K562 (cell line): ENCODE measurements around the gene KRT83. TPM values are rescaled to one million over a fixed set of nuclear protein-coding genes. Genes with fewer than 3 reads are reported as not detected.

Source experiments
- ATAC-seq: fragments of 200-7000 bp; cut with Tn5 transposase; 3 replicates; pipeline ENCODE4 v1.9.1; 2020; ENCODE audit warnings: moderate library complexity
- Bru-seq: library from RNA; stranded (reverse); fragments of 400-500 nt; gene quantifications from one replicate; lab custom pipeline; 2021; lab: Mats Ljungman, UMichigan
- BruChase-seq, 2 experiments: library from RNA; stranded (reverse); fragments of 400-500 nt; gene quantifications; one replicate each; lab custom pipeline; 2021; lab: Mats Ljungman, UMichigan
- BruUV-seq: library from RNA; stranded (reverse); fragments of 400-500 nt; replicated peaks from 2 replicates; lab custom pipeline; 2021; lab: Mats Ljungman, UMichigan
- CTCF ChIA-PET: fragments of 300-600 bp; formaldehyde crosslinking; extraction: SDS; loops from one replicate; lab custom pipeline; 2021; ENCODE audit warnings: low intra/inter-chr PET ratio; lab: Yijun Ruan, JAX
- POLR2A ChIA-PET: fragments of 300-600, 350-650 bp; sonication (Branson Sonifier 250); formaldehyde crosslinking; extraction: SDS; loops from one replicate; lab custom pipeline; 2021; ENCODE audit warnings: antibody characterized with exemption, inconsistent platforms; lab: Yijun Ruan, JAX
- DNase-seq, 4 experiments: peaks; one replicate each; pipeline versions ENCODE4 v3.0.0 to v3.0.0-alpha.2; 2011 to 2018; ENCODE audit warnings: low spot score in 3 of 4, mixed read lengths in 3 of 4; ENCODE audit errors: extremely low read depth in 1 of 4
- FAIRE-seq: peaks from 2 replicates; lab custom pipeline; 2011; peaks lifted over from hg19 to GRCh38; lab: Jason Lieb, UNC
- H2AFZ ChIP-seq: 2 replicates; pipeline ENCODE4 v1.6.0; 2011; ENCODE audit warnings: low read depth, low read length, control low read depth, inconsistent platforms
- H3K27ac ChIP-seq: fragments of 200-600 bp; 3 replicates; pipeline ENCODE4 v1.8.0; 2011; ENCODE audit warnings: low read depth, mild to moderate bottlenecking, control low read depth, inconsistent platforms, low read length, moderate library complexity, mixed read lengths; ENCODE audit errors: extremely low read depth
- H3K27me3 ChIP-seq, 2 experiments: fragments of 300-600 bp in 1 of 2; 2 replicates in 1 of 2; 3 replicates in 1 of 2; pipeline versions ENCODE4 v1.6.0 to v1.8.0; 2011; ENCODE audit warnings: inconsistent platforms in 2 of 2, low read length in 2 of 2, mild to moderate bottlenecking in 1 of 2, mixed read lengths in 1 of 2, moderate library complexity in 1 of 2; ENCODE audit not compliant: control insufficient read depth in 2 of 2, insufficient read depth in 2 of 2
- H3K36me3 ChIP-seq: fragments of 300-600 bp; 3 replicates; pipeline ENCODE4 v1.8.0; 2011; ENCODE audit warnings: mild to moderate bottlenecking, low read length, inconsistent platforms; ENCODE audit not compliant: control insufficient read depth, insufficient read depth
- H3K4me1 ChIP-seq, 2 experiments: fragments of 200-600 bp in 1 of 2; replicated peaks in 1 of 2; 2 replicates in 1 of 2; 3 replicates in 1 of 2; pipeline versions ENCODE4 v1.5.1 to v1.8.0; 2011; ENCODE audit warnings: inconsistent platforms in 2 of 2, low read length in 2 of 2, mild to moderate bottlenecking in 1 of 2, mixed read lengths in 1 of 2, moderate library complexity in 1 of 2; ENCODE audit not compliant: control insufficient read depth in 2 of 2, insufficient read depth in 2 of 2
- H3K4me2 ChIP-seq: 2 replicates; pipeline ENCODE4 v1.6.1; 2011; ENCODE audit warnings: low read length, control low read depth, inconsistent platforms, mixed read lengths; ENCODE audit not compliant: insufficient read depth
- H3K4me3 ChIP-seq: fragments of 200-600 bp; sonication (generic), shearing (Covaris generic); 2 replicates; pipeline ENCODE4 v1.5.1; 2016; ENCODE audit warnings: control low read depth, inconsistent platforms
- H3K79me2 ChIP-seq: fragments of 200-600 bp; 3 replicates; pipeline ENCODE4 v1.8.0; 2011; ENCODE audit warnings: low read length, inconsistent platforms; ENCODE audit not compliant: control insufficient read depth, insufficient read depth
- H3K9ac ChIP-seq, 2 experiments: 2 replicates each; pipeline versions ENCODE4 v1.6.0 to v1.6.1; 2011; ENCODE audit warnings: low read depth in 2 of 2, low read length in 2 of 2, control low read depth in 1 of 2, inconsistent platforms in 1 of 2, mild to moderate bottlenecking in 1 of 2, mixed read lengths in 1 of 2; ENCODE audit not compliant: insufficient read depth in 1 of 2
- H3K9me1 ChIP-seq: one replicate; pipeline ENCODE4 v1.6.0; 2011; ENCODE audit warnings: inconsistent platforms, mild to moderate bottlenecking, low read length, moderate library complexity; ENCODE audit not compliant: control insufficient read depth, insufficient read depth
- H3K9me3 ChIP-seq: replicated peaks from 2 replicates; pipeline ENCODE4 v1.5.1; 2011; ENCODE audit warnings: low read depth, low read length, inconsistent platforms; ENCODE audit not compliant: control insufficient read depth, insufficient read depth
- H4K20me1 ChIP-seq: replicated peaks from 2 replicates; pipeline ENCODE4 v1.6.1; 2011; ENCODE audit warnings: low read length, inconsistent platforms, mixed read lengths; ENCODE audit not compliant: control insufficient read depth, insufficient read depth
- BCOR ChIP-seq: fragments of 450-650 bp; IDR thresholded peaks from 2 replicates; pipeline ENCODE4 v1.6.1; 2016
- ZNF165 ChIP-seq: fragments of 250-450 bp; sonication (Bioruptor Pico); IDR thresholded peaks from 2 replicates; pipeline ENCODE4 v1.4.0; 2020; ENCODE audit warnings: borderline replicate concordance
- WGBS: fragments of 100-300 bp; shearing (Covaris generic); methylation state at CpG from one replicate; pipeline ENCODE4 v1.1.6; 2016; ENCODE audit warnings: low coverage, mixed read lengths; ENCODE audit not compliant: insufficient coverage; ENCODE audit errors: missing lambda C conversion rate; 5-methylcytosine and 5-hydroxymethylcytosine counted together
- in situ Hi-C: fragments of 300-500 bp; cut with MboI; formaldehyde crosslinking; loops from 4 replicates; pipeline ENCODE4 v1.15.0; 2018; ENCODE audit warnings: inconsistent platforms, mixed read lengths
- intact Hi-C: fragments of 100-400 bp; cut with micrococcal nuclease; formaldehyde crosslinking; loops from 2 replicates; pipeline ENCODE4 v1.14.2; 2022
- long read RNA-seq, 3 experiments: library from polyadenylated mRNA in 2 of 3; library from RNA in 1 of 3; unstranded in 2 of 3; stranded (forward) in 1 of 3; transcript quantifications; one replicate each; pipeline ENCODE4 v2.0.0, GENCODE V29; 2019 to 2022
- polyA minus RNA-seq, 3 experiments: library from RNA; depleted of rRNA, polyadenylated mRNA; stranded (reverse); fragments of >200 nt; gene quantifications; 2 replicates each; pipeline ENCODE4 v1.2.3, GENCODE V29; 2011
- polyA plus RNA-seq, 8 experiments: library from polyadenylated mRNA; depleted of rRNA in 4 of 8; stranded (reverse) in 5 of 8; unstranded in 3 of 8; fragments of >200 nt; fragmentation: Nextera tagmentation in 2 of 8; fragmentation: Illumina TruSeq in 1 of 8; extraction: Ambion mirVana in 2 of 8; extraction: Trizol in 1 of 8; gene quantifications; 2 replicates each; pipeline versions ENCODE4 v1.2.1 to v1.2.3, GENCODE V29; 2011 to 2014; ENCODE audit warnings: inconsistent platforms in 1 of 8, missing spikeins in 1 of 8
- total RNA-seq, 7 experiments: library from RNA; depleted of rRNA in 6 of 7; stranded (reverse); fragments of >200 nt in 6 of 7; fragmentation: Illumina TruSeq in 2 of 7; extraction: Trizol in 2 of 7; gene quantifications; 2 replicates each; pipeline versions ENCODE4 v1.2.1 to v1.2.3, GENCODE V29; 2011 to 2021; ENCODE audit warnings: low replicate concordance in 1 of 7

The KRT83 gene
- not detected in 2 replicates for total RNA-seq (2011; cell fraction: chromatin; rRNA removed; ENCODE audit: low replicate concordance)
- total RNA-seq (2011; cell fraction: nucleolus; rRNA removed), result not detected in 2 replicates
- not detected in 2 replicates for total RNA-seq (2011; cell fraction: nucleoplasm; rRNA removed)
- total RNA-seq (2014; rRNA removed), result not detected in 2 replicates
- not detected in 2 replicates for total RNA-seq (2014; rRNA removed; fragmentation: Illumina TruSeq; extraction: Trizol)
- total RNA-seq (2015; rRNA removed; fragmentation: Illumina TruSeq; extraction: Trizol), result not detected in 2 replicates
- not detected in 2 replicates for total RNA-seq (2021)
- polyA plus RNA-seq (2011; rRNA removed), result not detected in 2 replicates
- polyA plus RNA-seq (2011; cell fraction: cytosol; rRNA removed), result not detected in 2 replicates
- polyA plus RNA-seq (2011; cell fraction: nucleus; rRNA removed), result not detected in 2 replicates
- not detected in 2 replicates for polyA plus RNA-seq (2012)
- not detected in 2 replicates for polyA plus RNA-seq (2014; fragmentation: Illumina TruSeq; extraction: Trizol)
- not detected for polyA plus RNA-seq (2014; fragmentation: Nextera tagmentation; extraction: Ambion mirVana)
- not detected in 2 replicates for polyA plus RNA-seq (2014; rRNA removed)
- not detected in 2 replicates for polyA minus RNA-seq (2011; rRNA and poly(A)+ RNA removed)
- polyA minus RNA-seq (2011; cell fraction: cytosol; rRNA and poly(A)+ RNA removed), result not detected in 2 replicates
- not detected in 2 replicates for polyA minus RNA-seq (2011; cell fraction: nucleus; rRNA and poly(A)+ RNA removed)
- Bru-seq, nascent RNA, result not detected
- BruChase-seq, experiment 1, labeled RNA remaining after a 2-hour chase, result not detected
- not detected for BruChase-seq, experiment 2, labeled RNA remaining after a 6-hour chase
- long read RNA-seq, experiment 1, result 0 reads
- long read RNA-seq, experiment 2, result 0 reads
- long read RNA-seq, experiment 3, result 0 reads

- CTCF ChIA-PET, result no interaction called here
- H3K4me3 ChIP-seq, result no peak within 1 kb of the TSS
- no peak within 1 kb of the TSS for H3K27ac ChIP-seq
- ATAC-seq (no peak), FAIRE-seq (no peak), DNase-seq (no peak)
- under 1% methylated on average over 24 of the region's 35 CpGs for WGBS
- no peak for TF ChIP-seq ZNF165 (CRISPR knock-in tag)
- no peak for TF ChIP-seq BCOR
- H4K20me1 ChIP-seq, result peaks cover 4% of the 10 kb centered on the region; the same call in 1 of the 2 replicates
- POLR2A ChIA-PET, result interaction anchor here (0.6 kb wide), 1 partner anchor 9 kb away, joined by 5 read pairs; no protein-coding TSS in a partner anchor
- H2AFZ ChIP-seq, result no peak within 1 kb of the TSS
- H3K9me1 ChIP-seq, result no peaks in the 10 kb centered on the region
- no peaks in the 10 kb centered on the region for H3K36me3 ChIP-seq
- H3K9me3 ChIP-seq, result no peaks in the 10 kb centered on the region
- no peak within 1 kb of the TSS for H3K4me2 ChIP-seq
- H3K27me3 ChIP-seq, result peaks cover 14 to 73% of the 10 kb centered on the region in 2 experiments
- BruUV-seq, result no TSS peak
- H3K9ac ChIP-seq, result no peak within 1 kb of the TSS
- in situ Hi-C loops, result no loop called here
- intact Hi-C loops, result no loop called here
- no peaks in the 10 kb centered on the region for H3K79me2 ChIP-seq
- H3K4me1 ChIP-seq, result no peaks in the 10 kb centered on the region
Observed at GRCh38 chr12:52320784-52321400, at the start of gene KRT83. Gene KRT83, minus strand, starts transcription at chr12:52321398. Its CDS starts 63 bp downstream, at chr12:52321335.
